WTC11 (cell line): ENCODE measurements around the gene CPB2. TPM values are rescaled to one million over a fixed set of nuclear protein-coding genes. Genes with fewer than 3 reads are reported as not detected.

ENCODE experiments used
- ATAC-seq: fragments of 200-7000 bp; cut with Tn5 transposase; 2 replicates; pipeline ENCODE4 v1.10.0; 2021; ENCODE audit warnings: mild to moderate bottlenecking, moderate library complexity
- CTCF ChIA-PET: fragments of 300-600 bp; sonication (Branson Sonifier 250); formaldehyde crosslinking; loops from one replicate; lab custom pipeline; 2021; ENCODE audit warnings: antibody characterized with exemption; lab: Charles Lee
- POLR2A ChIA-PET: fragments of 350-600 bp; sonication (Branson Sonifier 250); formaldehyde crosslinking; loops from one replicate; lab custom pipeline; 2021; ENCODE audit warnings: antibody characterized with exemption; lab: Charles Lee
- DNase-seq: peaks from one replicate; pipeline ENCODE4 v3.0.0; 2021; ENCODE audit warnings: low spot score
- H3K27ac Mint-ChIP-seq: 2 replicates; pipeline ENCODE4 v1.8.0; 2021; ENCODE audit warnings: mixed read lengths
- H3K27me3 Mint-ChIP-seq: 2 replicates; pipeline ENCODE4 v1.8.0; 2021; ENCODE audit warnings: low read depth, mild to moderate bottlenecking, moderate library complexity, mixed read lengths
- H3K36me3 Mint-ChIP-seq: 2 replicates; pipeline ENCODE4 v1.8.0; 2021; ENCODE audit warnings: mixed read lengths
- H3K4me1 Mint-ChIP-seq: 2 replicates; pipeline ENCODE4 v1.8.0; 2022; ENCODE audit warnings: mixed read lengths
- H3K4me3 Mint-ChIP-seq: 2 replicates; pipeline ENCODE4 v1.8.0; 2021; ENCODE audit warnings: mild to moderate bottlenecking, moderate library complexity, mixed read lengths
- H3K9me3 Mint-ChIP-seq: 2 replicates; pipeline ENCODE4 v1.8.0; 2021; ENCODE audit warnings: mixed read lengths
- CBFB ChIP-seq: sonication (generic); formaldehyde crosslinking; IDR thresholded peaks from 2 replicates; pipeline ENCODE4 v1.8.1; 2022; ENCODE audit warnings: mild to moderate bottlenecking, low read depth, missing genetic modification reagents
- CREM ChIP-seq: sonication (generic); formaldehyde crosslinking; IDR thresholded peaks from 2 replicates; pipeline ENCODE4 v1.8.1; 2022; ENCODE audit warnings: mild to moderate bottlenecking, missing genetic modification reagents, moderate library complexity
- ELF4 ChIP-seq: sonication (generic); formaldehyde crosslinking; IDR thresholded peaks from 2 replicates; pipeline ENCODE4 v1.8.1; 2022; ENCODE audit warnings: low read depth, mild to moderate bottlenecking, moderate library complexity, missing genetic modification reagents
- ETV6 ChIP-seq: sonication (generic); formaldehyde crosslinking; IDR thresholded peaks from 2 replicates; pipeline ENCODE4 v1.8.1; 2022; ENCODE audit warnings: mild to moderate bottlenecking, missing genetic modification reagents
- GABPB1 ChIP-seq: sonication (generic); formaldehyde crosslinking; IDR thresholded peaks from 2 replicates; pipeline ENCODE4 v1.8.1; 2023; ENCODE audit warnings: mild to moderate bottlenecking, missing genetic modification reagents
- GTF2I ChIP-seq: fragments of 250-450 bp; sonication (Bioruptor Pico); conservative IDR thresholded peaks from 2 replicates; pipeline ENCODE4 v1.4.0; 2021; ENCODE audit warnings: mild to moderate bottlenecking
- HMGA2 ChIP-seq: fragments of 250-450 bp; sonication (Bioruptor Pico); IDR thresholded peaks from 2 replicates; pipeline ENCODE4 v1.4.0; 2021; ENCODE audit warnings: mild to moderate bottlenecking, moderate library complexity
- JUN ChIP-seq: sonication (generic); formaldehyde crosslinking; IDR thresholded peaks from 2 replicates; pipeline ENCODE4 v1.8.0; 2023; ENCODE audit warnings: mild to moderate bottlenecking, missing genetic modification reagents
- MXD4 ChIP-seq: fragments of 250-450 bp; sonication (Bioruptor Pico); IDR thresholded peaks from 2 replicates; pipeline ENCODE4 v1.8.0; 2021; ENCODE audit warnings: mild to moderate bottlenecking, moderate library complexity, borderline replicate concordance
- MYBL2 ChIP-seq: sonication (generic); formaldehyde crosslinking; IDR thresholded peaks from 2 replicates; pipeline ENCODE4 v1.8.1; 2023; ENCODE audit warnings: mild to moderate bottlenecking, moderate library complexity, missing genetic modification reagents
- NR3C1 ChIP-seq: sonication (generic); formaldehyde crosslinking; conservative IDR thresholded peaks from 2 replicates; pipeline ENCODE4 v1.8.1; 2023; ENCODE audit warnings: low read depth, mild to moderate bottlenecking, missing genetic modification reagents
- TCF7 ChIP-seq: sonication (generic); formaldehyde crosslinking; IDR thresholded peaks from 2 replicates; pipeline ENCODE4 v1.8.0; 2022; ENCODE audit warnings: mild to moderate bottlenecking, low read depth, missing genetic modification reagents, moderate library complexity
- ZBTB21 ChIP-seq: sonication (generic); formaldehyde crosslinking; IDR thresholded peaks from 2 replicates; pipeline ENCODE4 v1.8.1; 2023; ENCODE audit warnings: mild to moderate bottlenecking, missing genetic modification reagents, borderline replicate concordance
- total RNA-seq: library from RNA; stranded (reverse); gene quantifications from 3 replicates; pipeline ENCODE4 v1.2.3, GENCODE V29; 2021
- TF ChIP-seq, protein P1 (sequence below): fragments of 250-450 bp; sonication (Bioruptor Pico); IDR thresholded peaks from 2 replicates; pipeline ENCODE4 v1.9.0; 2021; ENCODE audit warnings: mild to moderate bottlenecking
- TF ChIP-seq, protein P2 (sequence below): sonication (generic); formaldehyde crosslinking; IDR thresholded peaks from 2 replicates; pipeline ENCODE4 v1.8.1; 2023; ENCODE audit warnings: mild to moderate bottlenecking, moderate library complexity, missing genetic modification reagents
- TF ChIP-seq, protein P3 (sequence below): sonication (generic); formaldehyde crosslinking; IDR thresholded peaks from 2 replicates; pipeline ENCODE4 v1.8.0; 2022; ENCODE audit warnings: mild to moderate bottlenecking, missing genetic modification reagents
- TF ChIP-seq, protein P4 (sequence below): sonication (generic); formaldehyde crosslinking; IDR thresholded peaks from 2 replicates; pipeline ENCODE4 v1.8.0; 2022; ENCODE audit warnings: mild to moderate bottlenecking, missing genetic modification reagents
- TF ChIP-seq, protein P5 (sequence below): fragments of 250-450 bp; sonication (Bioruptor Pico); IDR thresholded peaks from 2 replicates; pipeline ENCODE4 v2.1.2; 2022; ENCODE audit warnings: mild to moderate bottlenecking, moderate library complexity
- TF ChIP-seq, protein P6 (sequence below): sonication (generic); formaldehyde crosslinking; IDR thresholded peaks from 2 replicates; pipeline ENCODE4 v1.8.1; 2022; ENCODE audit warnings: mild to moderate bottlenecking, moderate library complexity, missing genetic modification reagents

Gene CPB2
- total RNA-seq, 1 experiment from 2014 or later: 0.33 TPM

DNA sequence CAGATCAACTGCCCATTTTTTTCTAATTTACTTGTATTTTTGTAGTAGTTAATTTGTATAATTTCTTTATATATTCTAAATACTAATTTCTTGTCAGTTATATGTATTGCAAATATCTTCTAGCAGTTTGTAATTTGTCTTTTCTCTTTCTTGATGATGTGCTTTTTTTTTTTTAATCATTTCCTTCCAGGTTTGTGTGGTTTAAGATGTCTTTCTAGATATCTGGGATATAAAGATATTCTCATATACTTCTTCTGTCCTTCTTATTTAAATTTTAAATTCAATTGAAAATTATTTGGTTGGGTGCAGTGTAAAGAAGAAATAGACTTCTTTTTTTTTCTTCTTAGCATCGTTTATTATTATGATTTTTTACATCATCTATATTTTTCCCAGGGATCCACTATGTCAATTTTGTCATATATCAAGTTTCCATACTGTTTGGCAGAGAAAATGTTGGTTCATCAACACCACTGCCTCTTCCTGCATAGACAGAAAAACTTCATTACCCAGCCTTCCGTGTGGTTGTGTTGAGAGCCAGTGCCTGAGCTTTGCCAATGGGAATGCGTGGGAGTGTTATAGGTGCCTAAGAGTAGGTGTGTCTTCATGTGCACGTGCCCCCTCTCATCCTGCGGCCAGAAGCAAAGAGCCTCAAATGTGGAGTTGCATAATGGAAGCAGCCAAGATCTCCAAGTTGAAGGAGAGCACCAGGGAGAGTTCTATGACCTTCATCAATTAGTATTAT, 15.8 kb downstream of the CPB2 start:
- peak; percentile 76 for ATAC-seq
- CTCF ChIA-PET: no interaction called here
- no peak overlapping the region for H3K27ac Mint-ChIP-seq

DNA sequence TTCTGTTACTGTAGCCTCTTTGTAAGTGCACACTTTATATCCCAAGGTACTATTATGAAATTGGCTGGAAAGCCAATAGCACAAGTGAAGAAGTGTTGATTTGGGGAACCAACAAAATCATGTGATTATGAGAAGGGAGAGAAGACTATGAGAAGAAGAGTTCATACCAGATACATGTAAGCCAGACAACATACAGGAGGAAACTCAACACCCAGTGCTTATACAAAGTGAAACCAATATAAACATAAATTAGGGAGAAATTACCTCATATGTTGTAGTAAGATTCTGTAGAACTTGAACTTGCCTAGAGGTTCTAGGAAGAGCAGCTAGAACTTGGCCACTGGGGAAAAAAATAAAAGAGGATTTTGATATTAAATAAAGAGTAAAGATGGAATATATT, 17.4 kb downstream of the CPB2 start:
- ChIA-PET CTCF (no interaction called here), POLR2A (no interaction called here)
- TF ChIP-seq GTF2I (CRISPR knock-in tag) (no peak), CREM (CRISPR knock-in tag) (no peak), CBFB (CRISPR knock-in tag) (no peak), NR3C1 (CRISPR knock-in tag) (no peak), HMGA2 (CRISPR knock-in tag) (no peak), MYBL2 (CRISPR knock-in tag) (no peak), ZBTB21 (CRISPR knock-in tag) (no peak), TCF7 (CRISPR knock-in tag) (no peak), GABPB1 (CRISPR knock-in tag) (no peak), JUN (CRISPR knock-in tag) (no peak), ETV6 (no peak), ELF4 (CRISPR knock-in tag) (no peak), MXD4 (CRISPR knock-in tag) (no peak)
- TF ChIP-seq, protein P1, sequence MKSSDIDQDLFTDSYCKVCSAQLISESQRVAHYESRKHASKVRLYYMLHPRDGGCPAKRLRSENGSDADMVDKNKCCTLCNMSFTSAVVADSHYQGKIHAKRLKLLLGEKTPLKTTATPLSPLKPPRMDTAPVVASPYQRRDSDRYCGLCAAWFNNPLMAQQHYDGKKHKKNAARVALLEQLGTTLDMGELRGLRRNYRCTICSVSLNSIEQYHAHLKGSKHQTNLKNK (CRISPR knock-in tag): no peak
- TF ChIP-seq, protein P2, sequence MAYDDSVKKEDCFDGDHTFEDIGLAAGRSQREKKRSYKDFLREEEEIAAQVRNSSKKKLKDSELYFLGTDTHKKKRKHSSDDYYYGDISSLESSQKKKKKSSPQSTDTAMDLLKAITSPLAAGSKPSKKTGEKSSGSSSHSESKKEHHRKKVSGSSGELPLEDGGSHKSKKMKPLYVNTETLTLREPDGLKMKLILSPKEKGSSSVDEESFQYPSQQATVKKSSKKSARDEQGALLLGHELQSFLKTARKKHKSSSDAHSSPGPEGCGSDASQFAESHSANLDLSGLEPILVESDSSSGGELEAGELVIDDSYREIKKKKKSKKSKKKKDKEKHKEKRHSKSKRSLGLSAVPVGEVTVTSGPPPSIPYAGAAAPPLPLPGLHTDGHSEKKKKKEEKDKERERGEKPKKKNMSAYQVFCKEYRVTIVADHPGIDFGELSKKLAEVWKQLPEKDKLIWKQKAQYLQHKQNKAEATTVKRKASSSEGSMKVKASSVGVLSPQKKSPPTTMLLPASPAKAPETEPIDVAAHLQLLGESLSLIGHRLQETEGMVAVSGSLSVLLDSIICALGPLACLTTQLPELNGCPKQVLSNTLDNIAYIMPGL (CRISPR knock-in tag): no peak
- TF ChIP-seq, protein P3, sequence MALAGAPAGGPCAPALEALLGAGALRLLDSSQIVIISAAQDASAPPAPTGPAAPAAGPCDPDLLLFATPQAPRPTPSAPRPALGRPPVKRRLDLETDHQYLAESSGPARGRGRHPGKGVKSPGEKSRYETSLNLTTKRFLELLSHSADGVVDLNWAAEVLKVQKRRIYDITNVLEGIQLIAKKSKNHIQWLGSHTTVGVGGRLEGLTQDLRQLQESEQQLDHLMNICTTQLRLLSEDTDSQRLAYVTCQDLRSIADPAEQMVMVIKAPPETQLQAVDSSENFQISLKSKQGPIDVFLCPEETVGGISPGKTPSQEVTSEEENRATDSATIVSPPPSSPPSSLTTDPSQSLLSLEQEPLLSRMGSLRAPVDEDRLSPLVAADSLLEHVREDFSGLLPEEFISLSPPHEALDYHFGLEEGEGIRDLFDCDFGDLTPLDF: no peak
- TF ChIP-seq, protein P4, sequence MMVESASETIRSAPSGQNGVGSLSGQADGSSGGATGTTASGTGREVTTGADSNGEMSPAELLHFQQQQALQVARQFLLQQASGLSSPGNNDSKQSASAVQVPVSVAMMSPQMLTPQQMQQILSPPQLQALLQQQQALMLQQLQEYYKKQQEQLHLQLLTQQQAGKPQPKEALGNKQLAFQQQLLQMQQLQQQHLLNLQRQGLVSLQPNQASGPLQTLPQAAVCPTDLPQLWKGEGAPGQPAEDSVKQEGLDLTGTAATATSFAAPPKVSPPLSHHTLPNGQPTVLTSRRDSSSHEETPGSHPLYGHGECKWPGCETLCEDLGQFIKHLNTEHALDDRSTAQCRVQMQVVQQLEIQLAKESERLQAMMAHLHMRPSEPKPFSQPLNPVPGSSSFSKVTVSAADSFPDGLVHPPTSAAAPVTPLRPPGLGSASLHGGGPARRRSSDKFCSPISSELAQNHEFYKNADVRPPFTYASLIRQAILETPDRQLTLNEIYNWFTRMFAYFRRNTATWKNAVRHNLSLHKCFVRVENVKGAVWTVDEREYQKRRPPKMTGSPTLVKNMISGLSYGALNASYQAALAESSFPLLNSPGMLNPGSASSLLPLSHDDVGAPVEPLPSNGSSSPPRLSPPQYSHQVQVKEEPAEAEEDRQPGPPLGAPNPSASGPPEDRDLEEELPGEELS (CRISPR knock-in tag): no peak
- TF ChIP-seq, protein P5, sequence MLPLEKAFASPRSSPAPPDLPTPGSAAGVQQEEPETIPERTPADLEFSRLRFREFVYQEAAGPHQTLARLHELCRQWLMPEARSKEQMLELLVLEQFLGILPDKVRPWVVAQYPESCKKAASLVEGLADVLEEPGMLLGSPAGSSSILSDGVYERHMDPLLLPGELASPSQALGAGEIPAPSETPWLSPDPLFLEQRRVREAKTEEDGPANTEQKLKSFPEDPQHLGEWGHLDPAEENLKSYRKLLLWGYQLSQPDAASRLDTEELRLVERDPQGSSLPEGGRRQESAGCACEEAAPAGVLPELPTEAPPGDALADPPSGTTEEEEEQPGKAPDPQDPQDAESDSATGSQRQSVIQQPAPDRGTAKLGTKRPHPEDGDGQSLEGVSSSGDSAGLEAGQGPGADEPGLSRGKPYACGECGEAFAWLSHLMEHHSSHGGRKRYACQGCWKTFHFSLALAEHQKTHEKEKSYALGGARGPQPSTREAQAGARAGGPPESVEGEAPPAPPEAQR: no peak
- TF ChIP-seq, protein P6, sequence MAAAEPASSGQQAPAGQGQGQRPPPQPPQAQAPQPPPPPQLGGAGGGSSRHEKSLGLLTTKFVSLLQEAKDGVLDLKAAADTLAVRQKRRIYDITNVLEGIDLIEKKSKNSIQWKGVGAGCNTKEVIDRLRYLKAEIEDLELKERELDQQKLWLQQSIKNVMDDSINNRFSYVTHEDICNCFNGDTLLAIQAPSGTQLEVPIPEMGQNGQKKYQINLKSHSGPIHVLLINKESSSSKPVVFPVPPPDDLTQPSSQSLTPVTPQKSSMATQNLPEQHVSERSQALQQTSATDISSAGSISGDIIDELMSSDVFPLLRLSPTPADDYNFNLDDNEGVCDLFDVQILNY (CRISPR knock-in tag): no peak
- ATAC-seq (no peak), DNase-seq (no peak)
- Mint-ChIP-seq H3K4me3 (no peak overlapping the region), H3K36me3 (no peaks in the 10 kb centered on the region), H3K9me3 (peaks cover 12% of the 10 kb centered on the region), H3K27me3 (no peaks in the 10 kb centered on the region; the same call in 1 of the 2 replicates), H3K27ac (no peak overlapping the region), H3K4me1 (no peaks in the 10 kb centered on the region)

More for the DNA sequence above, 15.8 kb downstream of the CPB2 start:
- Mint-ChIP-seq H3K9me3 (peaks cover 12% of the 10 kb centered on the region), H3K4me3 (no peak overlapping the region), H3K4me1 (no peaks in the 10 kb centered on the region), H3K36me3 (no peaks in the 10 kb centered on the region), H3K27me3 (no peaks in the 10 kb centered on the region; the same call in 1 of the 2 replicates)
- POLR2A ChIA-PET: no interaction called here
- DNase-seq: no peak
- TF ChIP-seq GABPB1 (CRISPR knock-in tag): no peak
